Measurements from ENCODE around the gene PLB1. TPM values are rescaled to one million over a fixed set of nuclear protein-coding genes. Genes with fewer than 3 reads are reported as not detected.
A peak's percentile ranks its signal among the peaks of the same experiment; 100 is the strongest.

PLB1 gene, protein sequence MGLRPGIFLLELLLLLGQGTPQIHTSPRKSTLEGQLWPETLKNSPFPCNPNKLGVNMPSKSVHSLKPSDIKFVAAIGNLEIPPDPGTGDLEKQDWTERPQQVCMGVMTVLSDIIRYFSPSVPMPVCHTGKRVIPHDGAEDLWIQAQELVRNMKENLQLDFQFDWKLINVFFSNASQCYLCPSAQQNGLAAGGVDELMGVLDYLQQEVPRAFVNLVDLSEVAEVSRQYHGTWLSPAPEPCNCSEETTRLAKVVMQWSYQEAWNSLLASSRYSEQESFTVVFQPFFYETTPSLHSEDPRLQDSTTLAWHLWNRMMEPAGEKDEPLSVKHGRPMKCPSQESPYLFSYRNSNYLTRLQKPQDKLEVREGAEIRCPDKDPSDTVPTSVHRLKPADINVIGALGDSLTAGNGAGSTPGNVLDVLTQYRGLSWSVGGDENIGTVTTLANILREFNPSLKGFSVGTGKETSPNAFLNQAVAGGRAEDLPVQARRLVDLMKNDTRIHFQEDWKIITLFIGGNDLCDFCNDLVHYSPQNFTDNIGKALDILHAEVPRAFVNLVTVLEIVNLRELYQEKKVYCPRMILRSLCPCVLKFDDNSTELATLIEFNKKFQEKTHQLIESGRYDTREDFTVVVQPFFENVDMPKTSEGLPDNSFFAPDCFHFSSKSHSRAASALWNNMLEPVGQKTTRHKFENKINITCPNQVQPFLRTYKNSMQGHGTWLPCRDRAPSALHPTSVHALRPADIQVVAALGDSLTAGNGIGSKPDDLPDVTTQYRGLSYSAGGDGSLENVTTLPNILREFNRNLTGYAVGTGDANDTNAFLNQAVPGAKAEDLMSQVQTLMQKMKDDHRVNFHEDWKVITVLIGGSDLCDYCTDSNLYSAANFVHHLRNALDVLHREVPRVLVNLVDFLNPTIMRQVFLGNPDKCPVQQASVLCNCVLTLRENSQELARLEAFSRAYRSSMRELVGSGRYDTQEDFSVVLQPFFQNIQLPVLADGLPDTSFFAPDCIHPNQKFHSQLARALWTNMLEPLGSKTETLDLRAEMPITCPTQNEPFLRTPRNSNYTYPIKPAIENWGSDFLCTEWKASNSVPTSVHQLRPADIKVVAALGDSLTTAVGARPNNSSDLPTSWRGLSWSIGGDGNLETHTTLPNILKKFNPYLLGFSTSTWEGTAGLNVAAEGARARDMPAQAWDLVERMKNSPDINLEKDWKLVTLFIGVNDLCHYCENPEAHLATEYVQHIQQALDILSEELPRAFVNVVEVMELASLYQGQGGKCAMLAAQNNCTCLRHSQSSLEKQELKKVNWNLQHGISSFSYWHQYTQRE (N-terminal part only)
- total RNA-seq = 2.5 TPM

DNA sequence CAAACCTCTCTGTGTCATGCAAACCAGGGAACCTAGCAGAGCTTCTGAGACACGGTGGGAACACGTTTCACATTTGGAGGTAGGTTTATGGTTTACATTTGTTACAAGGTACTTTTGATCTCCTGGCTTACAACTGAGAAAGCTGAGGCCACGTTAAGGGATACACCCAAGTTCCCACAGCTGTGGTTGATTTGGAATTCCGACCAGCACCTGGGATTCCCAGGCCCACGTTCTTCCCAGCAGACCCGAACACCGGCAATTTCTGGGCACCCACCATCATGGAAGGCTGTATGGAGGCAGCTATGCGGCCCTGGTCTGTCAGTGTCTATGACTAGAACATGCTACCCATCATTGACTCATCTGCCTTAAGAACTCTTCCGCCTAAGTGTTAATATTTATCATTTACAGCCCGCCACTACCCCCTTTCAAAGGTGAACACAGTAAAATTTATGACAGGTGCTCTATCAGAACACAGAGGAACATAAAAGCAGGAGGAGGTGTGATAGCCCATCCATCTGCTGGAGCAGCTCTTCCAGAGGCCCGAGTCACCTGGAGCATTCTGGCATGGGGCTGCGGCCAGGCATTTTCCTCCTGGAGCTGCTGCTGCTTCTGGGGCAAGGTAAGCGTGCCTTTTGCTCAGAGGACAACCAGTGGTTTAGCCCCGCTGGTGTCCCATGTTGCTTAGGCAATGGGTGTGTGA, at the start of gene PLB1:
Gene PLB1, plus strand, starts transcription at position 510 of the 700 bp plus-strand sequence. Its CDS starts 55 bp downstream, at position 565.
- Histone ChIP-seq H3K4me3 (no peak within 1 kb of the TSS), H3K27ac (no peak within 1 kb of the TSS), H3K4me1 (no peaks in the 10 kb centered on the region), H3K27me3 (no peaks in the 10 kb centered on the region), H3K9me3 (no peaks in the 10 kb centered on the region), H3K36me3 (no peaks in the 10 kb centered on the region)
- TF ChIP-seq POLR2AphosphoS5 (IDR thresholded peaks at IDR 0.05; ENCODE audit: insufficient read depth in 1 of 2, low read depth in 1 of 2) (no peak), POLR2A (IDR thresholded peaks at IDR 0.05) (no peak)
- TF ChIP-seq, protein P1, sequence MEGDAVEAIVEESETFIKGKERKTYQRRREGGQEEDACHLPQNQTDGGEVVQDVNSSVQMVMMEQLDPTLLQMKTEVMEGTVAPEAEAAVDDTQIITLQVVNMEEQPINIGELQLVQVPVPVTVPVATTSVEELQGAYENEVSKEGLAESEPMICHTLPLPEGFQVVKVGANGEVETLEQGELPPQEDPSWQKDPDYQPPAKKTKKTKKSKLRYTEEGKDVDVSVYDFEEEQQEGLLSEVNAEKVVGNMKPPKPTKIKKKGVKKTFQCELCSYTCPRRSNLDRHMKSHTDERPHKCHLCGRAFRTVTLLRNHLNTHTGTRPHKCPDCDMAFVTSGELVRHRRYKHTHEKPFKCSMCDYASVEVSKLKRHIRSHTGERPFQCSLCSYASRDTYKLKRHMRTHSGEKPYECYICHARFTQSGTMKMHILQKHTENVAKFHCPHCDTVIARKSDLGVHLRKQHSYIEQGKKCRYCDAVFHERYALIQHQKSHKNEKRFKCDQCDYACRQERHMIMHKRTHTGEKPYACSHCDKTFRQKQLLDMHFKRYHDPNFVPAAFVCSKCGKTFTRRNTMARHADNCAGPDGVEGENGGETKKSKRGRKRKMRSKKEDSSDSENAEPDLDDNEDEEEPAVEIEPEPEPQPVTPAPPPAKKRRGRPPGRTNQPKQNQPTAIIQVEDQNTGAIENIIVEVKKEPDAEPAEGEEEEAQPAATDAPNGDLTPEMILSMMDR (IDR thresholded peaks at IDR 0.05) = no peak
- DNase-seq (ENCODE audit: extremely low spot score in 2 of 2) = no peak
- intact Hi-C loops (cut with DNase I) = no loop called here

DNA sequence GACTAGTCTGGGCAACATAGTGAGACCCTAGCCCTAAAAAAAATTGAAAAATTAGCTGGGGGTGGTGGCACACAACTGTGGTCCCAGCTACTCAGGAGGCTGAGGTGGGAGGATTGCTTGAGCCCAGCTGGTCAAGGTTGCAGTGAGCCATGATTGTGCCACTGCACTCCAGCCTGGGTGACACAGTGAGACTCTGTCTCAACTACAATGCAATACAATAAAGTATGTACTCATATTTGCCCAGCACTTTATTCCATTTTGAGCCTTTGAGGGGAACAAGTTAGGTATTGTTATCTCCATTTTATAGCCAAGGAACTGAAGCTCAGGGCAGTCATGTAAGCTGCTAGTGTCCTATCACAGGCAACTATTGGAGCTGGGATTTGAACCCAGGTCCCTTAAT, 49.3 kb upstream of the PLB1 start:
- Histone ChIP-seq H3K27me3 (no peaks in the 10 kb centered on the region), H3K27ac (peak overlapping the region; percentile 50), H3K36me3 (no peaks in the 10 kb centered on the region), H3K9me3 (no peaks in the 10 kb centered on the region), H3K4me1 (peaks cover 51% of the 10 kb centered on the region), H3K4me3 (no peak overlapping the region)
- no peak for DNase-seq (ENCODE audit: extremely low spot score in 2 of 2)
- intact Hi-C loops (cut with DNase I) = loop anchor here (5.0 kb wide), 2 partner anchors 39 to 744 kb away; no protein-coding TSS in a partner anchor
- TF ChIP-seq POLR2A (IDR thresholded peaks at IDR 0.05) = no peak
- TF ChIP-seq, protein P1 (IDR thresholded peaks at IDR 0.05) = no peak
- no peak for TF ChIP-seq POLR2AphosphoS5 (IDR thresholded peaks at IDR 0.05; ENCODE audit: insufficient read depth in 1 of 2, low read depth in 1 of 2)

DNA sequence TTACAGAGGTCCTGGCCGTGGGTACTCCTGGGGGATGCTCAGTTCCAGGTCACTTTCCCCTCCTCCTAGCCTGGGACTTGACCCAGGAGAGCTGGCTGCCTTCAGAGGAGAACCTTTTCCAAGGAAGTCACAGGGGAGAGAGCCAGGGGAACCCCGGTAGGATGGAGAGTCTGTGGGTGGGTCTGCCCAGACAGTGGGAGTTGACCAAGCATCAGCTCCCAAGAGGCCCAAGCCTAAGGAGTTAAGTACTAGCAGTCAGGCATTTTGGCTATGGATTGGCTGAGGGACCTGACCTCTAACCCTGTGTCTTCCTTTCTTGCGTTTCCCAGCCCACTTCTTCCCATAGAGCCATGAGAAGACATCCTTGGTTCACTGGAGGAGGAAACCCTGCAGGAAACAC, 48.8 kb upstream of the PLB1 start:
- H3K4me1 ChIP-seq = peaks cover 51% of the 10 kb centered on the region
- no peaks in the 10 kb centered on the region for H3K27me3 ChIP-seq
- H3K27ac ChIP-seq = peak overlapping the region; percentile 50
- intact Hi-C loops (cut with DNase I) = loop anchor here (5.0 kb wide), 2 partner anchors 40 to 745 kb away; no protein-coding TSS in a partner anchor
- no peaks in the 10 kb centered on the region for H3K9me3 ChIP-seq
- no peaks in the 10 kb centered on the region for H3K36me3 ChIP-seq
- no peak overlapping the region for H3K4me3 ChIP-seq
- TF ChIP-seq, protein P1 (IDR thresholded peaks at IDR 0.05) = no peak
- TF ChIP-seq POLR2AphosphoS5 (IDR thresholded peaks at IDR 0.05; ENCODE audit: insufficient read depth in 1 of 2, low read depth in 1 of 2) (no peak), POLR2A (IDR thresholded peaks at IDR 0.05) (no peak)
- DNase-seq (ENCODE audit: extremely low spot score in 2 of 2) = no peak

DNA sequence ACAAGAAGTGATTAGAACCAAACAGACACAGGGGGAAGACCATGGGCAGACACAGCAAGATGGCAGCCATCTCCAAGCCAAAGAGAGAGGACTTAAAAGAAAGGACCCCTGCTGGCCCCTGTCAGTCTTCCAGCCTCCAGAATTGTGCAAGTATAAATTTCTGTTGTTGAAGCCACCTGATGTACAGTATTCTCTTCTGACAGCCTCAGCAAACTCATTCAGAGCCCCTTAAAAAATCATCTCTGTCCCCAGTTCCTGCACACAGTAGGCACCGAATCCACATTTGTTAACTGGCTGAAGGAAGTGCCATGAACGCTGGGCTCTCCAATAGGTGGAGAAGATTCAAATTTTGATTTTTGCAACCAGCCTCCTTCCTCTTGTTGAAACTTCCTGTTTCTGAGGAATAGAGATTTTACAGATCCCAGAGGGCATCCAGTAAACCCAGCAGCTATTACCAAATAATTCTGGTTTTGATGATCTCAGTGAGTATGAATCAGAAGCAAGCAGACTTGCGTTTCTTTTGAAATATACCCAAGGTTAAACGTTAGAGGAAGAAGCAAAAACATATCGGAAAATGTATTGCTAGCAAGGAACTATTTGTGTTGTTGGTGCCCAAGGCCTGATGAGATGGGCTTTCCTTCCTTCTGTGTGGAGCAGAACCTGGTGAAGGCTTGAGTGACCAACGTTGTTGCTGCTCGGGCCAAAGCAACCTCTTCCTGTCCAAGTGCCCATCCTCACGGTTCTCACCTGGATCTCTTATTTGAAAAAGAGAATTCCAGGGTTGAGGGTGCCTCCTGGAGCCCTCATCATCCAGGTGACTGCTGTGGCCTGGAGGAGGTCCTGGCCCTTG, 47.7 kb upstream of the PLB1 start:
- intact Hi-C loops (cut with DNase I) = loop anchor here (5.0 kb wide), 2 partner anchors 41 to 746 kb away; no protein-coding TSS in a partner anchor
- H3K36me3 ChIP-seq = no peaks in the 10 kb centered on the region
- no peaks in the 10 kb centered on the region for H3K27me3 ChIP-seq
- H3K4me1 ChIP-seq = peaks cover 54% of the 10 kb centered on the region
- no peak overlapping the region for H3K4me3 ChIP-seq
- H3K27ac ChIP-seq = peak overlapping the region; percentile 72
- DNase-seq (ENCODE audit: extremely low spot score in 2 of 2) = no peak
- no peaks in the 10 kb centered on the region for H3K9me3 ChIP-seq
- peak in 1 of 2 donors; percentile 88 for TF ChIP-seq POLR2AphosphoS5 (IDR thresholded peaks at IDR 0.05; ENCODE audit: insufficient read depth in 1 of 2, low read depth in 1 of 2)
- TF ChIP-seq, protein P1 (IDR thresholded peaks at IDR 0.05) = no peak
- TF ChIP-seq POLR2A (IDR thresholded peaks at IDR 0.05) = no peak
